GM12875 (cell line): Measurements from ENCODE around the gene VPS35L.
A peak's percentile ranks its signal among the peaks of the same experiment; 100 is the strongest.

Experiments
- H3K4me3 ChIP-seq: one replicate; pipeline ENCODE4 v1.5.1; 2011; ENCODE audit warnings: low read depth, low read length, control low read depth
- CTCF ChIP-seq: IDR thresholded peaks from 2 replicates; pipeline ENCODE4 v1.5.1; 2011; ENCODE audit warnings: low read depth, mild to moderate bottlenecking, control low read depth, inconsistent platforms, low read length, moderate library complexity, borderline replicate concordance; ENCODE audit not compliant: insufficient read depth

Gene VPS35L

GRCh38 chr16:19578378-19578971 lies 23.0 kb downstream of the VPS35L start:
- no peak for TF ChIP-seq CTCF

GRCh38 chr16:19582050-19582831 lies 26.7 kb downstream of the VPS35L start:
- no peak for TF ChIP-seq CTCF
- H3K4me3 ChIP-seq: no peak overlapping the region

More at GRCh38 chr16:19578378-19578971, 23.0 kb downstream of the VPS35L start:
- no peak overlapping the region for H3K4me3 ChIP-seq

- TF ChIP-seq CTCF: peak; percentile 43; the same call in 1 of the 2 replicates
- H3K4me3 ChIP-seq: no peak overlapping the region
Measured at GRCh38 chr16:19583665-19584300, 28.3 kb downstream of the VPS35L start.

DNA sequence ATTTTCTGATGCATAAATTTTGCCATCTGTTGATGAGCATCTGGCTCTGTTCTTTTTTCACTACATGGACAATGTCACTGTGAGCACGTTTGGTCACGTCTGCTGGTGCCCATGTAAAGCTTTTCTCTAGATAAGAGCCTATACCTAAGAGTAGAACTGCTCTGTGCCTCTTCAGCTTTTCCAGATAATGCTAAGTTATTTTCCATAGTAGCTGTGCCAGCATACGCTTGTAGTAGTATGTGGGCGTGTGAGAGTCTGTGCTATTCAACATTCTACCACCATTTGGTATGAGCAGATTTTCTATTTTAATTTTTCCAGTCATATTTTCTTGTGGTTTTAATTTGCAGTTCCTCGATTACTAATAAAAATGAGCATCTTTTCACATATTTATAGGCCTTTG lies 33.2 kb downstream of the VPS35L start:
- TF ChIP-seq CTCF: no peak

DNA sequence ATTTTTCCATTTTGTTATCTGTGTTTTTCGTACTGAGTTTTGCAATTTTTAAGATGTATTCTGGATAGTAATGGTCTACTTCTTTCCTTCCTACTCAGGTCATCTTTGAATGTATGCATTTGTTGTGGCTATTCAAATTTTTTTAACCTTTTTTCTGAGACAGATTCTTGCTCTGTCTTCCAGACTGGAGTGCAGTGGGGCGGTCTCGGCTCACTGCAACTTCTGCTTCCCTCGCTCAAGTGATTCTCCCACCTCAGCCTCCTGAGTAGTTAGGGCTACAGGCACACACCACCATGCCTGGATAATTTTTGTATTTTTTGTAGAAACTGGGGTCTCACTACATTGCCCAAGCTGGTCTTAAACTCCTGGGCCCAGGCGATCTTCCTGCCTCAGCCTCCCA lies 33.6 kb downstream of the VPS35L start:
- H3K4me3 ChIP-seq: no peak overlapping the region
- TF ChIP-seq CTCF: no peak

More for the DNA sequence above, 33.2 kb downstream of the VPS35L start:
- H3K4me3 ChIP-seq: no peak overlapping the region

DNA sequence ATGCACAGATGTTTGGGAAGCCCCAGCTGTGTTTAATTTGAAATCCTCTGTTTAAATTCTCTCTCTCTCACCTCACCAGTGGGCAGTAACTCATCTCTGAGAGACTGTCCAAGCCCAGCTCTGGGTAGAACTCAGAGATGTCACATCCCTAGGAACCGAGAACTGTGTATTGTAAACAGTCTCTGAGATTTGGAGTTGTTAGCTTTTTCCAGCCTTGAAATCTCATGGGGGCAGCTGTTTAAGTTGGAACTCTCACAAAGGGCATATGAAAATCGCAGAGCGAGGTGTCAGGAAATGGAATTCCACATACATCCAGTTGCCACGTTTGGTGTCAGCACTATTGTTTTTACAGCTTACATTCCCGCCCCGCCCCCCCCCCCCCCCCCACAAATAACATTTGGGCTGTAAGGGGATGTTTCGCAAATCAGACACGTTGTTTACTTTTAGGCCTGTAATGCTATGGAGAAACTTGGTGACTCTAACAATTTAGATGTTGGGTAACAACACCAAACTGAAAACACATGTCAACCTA lies 34.3 kb downstream of the VPS35L start:
- no peak overlapping the region for H3K4me3 ChIP-seq
- TF ChIP-seq CTCF: no peak
